Measurements from ENCODE around the gene UTS2B. TPM values are rescaled to one million over a fixed set of nuclear protein-coding genes. Genes with fewer than 3 reads are reported as not detected.
A peak's percentile ranks its signal among the peaks of the same experiment; 100 is the strongest.

The UTS2B gene
- 0.16 and 0.73 TPM in 2 replicates for total RNA-seq (2014; rRNA removed; shearing (Covaris generic))
- 0.27 and 1.2 TPM in 2 replicates for polyA plus RNA-seq (2015; cell fraction: cytosol; rRNA removed)
- 0.40 and 5.0 TPM in 2 replicates for polyA plus RNA-seq (2015; cell fraction: nucleus; rRNA removed)

GRCh38 chr3:191329654-191330529 is at the start of gene UTS2B:
TSS of gene UTS2B (minus strand) at chr3:191330526. CDS start at chr3:191282189, 48,337 bp downstream.
- peak; percentile 68 for DNase-seq (ENCODE audit: low read depth)

GRCh38 chr3:191380001-191380400 is 49.7 kb upstream of the UTS2B start:
- no peak for DNase-seq (ENCODE audit: low read depth)

- no peak for DNase-seq (ENCODE audit: low read depth)
These were observed 49.1 kb upstream of the UTS2B start for GRCh38 chr3:191379446-191379845.

DNA sequence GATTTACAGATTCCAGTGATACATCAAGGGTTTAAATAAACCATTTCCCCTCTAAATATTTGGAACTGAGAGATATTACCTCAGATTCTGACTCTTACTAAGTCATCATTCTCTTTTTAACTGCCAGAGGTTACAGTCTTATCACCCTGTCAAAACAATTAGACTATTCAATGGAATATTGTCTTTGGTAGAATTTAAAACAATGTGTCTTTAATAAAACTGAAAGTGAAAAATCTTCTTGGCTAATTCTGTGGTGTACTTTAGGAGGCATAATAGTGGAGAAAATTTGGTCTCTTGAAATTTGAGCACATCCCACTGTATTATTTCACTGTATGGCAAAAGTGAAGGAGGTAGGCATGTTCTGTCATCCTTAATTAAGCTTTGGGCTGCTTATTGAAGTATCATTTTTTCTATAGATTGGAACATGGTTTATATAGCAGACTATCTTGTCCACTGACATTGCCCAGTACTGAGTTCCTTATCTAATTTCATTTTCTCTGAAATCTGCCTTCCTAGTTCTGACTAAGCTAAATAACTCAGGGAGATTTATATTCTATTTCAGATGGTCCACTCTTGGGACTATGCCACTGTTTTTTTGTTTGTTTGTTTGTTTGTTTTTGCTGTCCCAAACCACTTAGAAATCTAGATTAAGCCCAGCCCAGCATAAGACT is 48.0 kb upstream of the UTS2B start:
- peak; percentile 33 for DNase-seq (ENCODE audit: low read depth)

DNA sequence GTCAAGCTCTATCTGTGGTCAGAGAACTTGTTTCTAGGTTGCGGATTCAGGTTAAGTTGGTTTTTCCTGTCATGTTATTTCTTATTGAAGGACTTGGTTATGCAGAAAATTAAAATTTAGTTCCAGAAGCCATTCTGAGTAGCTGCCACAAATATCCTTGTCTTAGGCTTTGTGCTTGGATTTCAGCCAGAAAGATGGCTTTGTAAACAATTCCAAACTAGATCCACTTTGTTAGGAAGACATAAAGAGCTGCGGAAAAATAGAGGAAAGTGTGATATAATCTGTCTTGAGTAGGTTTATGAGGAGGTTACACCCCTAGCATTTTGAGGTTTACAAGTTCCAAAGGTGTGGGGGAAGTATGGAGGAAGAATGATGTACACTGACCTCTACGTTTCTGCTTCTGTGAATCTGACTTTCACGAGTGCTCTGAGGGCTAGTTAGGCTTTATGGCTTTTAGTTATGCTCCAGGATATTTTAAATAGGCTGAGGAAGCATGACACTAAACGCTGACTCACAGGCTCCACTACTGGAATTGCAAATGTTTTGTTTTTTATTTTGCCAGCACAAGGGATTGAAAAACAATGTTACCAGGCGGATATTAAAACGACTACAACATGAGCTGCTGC is 46.3 kb upstream of the UTS2B start:
- peak; percentile 64 for DNase-seq (ENCODE audit: low read depth)

DNA sequence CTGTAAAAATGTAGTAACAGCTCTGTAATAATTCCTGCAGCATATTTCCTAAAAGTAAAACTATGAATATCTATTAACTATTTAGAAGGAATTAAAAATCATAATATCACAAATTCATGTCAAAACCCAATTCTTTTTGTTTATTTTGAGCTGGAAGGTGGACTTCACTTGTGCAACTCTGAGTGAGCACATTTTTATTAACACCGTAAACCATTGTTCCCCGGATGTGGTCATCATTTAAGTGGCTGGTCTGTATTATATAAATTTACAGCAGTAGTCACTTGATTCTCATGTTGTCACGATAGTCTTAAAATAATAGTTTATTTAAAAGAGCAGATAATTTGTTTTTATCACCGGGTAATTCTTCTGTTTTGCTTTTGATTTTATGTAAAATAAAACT is 43.0 kb upstream of the UTS2B start:
- DNase-seq (ENCODE audit: low read depth) = no peak

- DNase-seq (ENCODE audit: low read depth) = no peak
These were observed 41.8 kb upstream of the UTS2B start for GRCh38 chr3:191372122-191372521.

- no peak for DNase-seq (ENCODE audit: low read depth)
These were observed 39.3 kb upstream of the UTS2B start for GRCh38 chr3:191369616-191370010.

DNA sequence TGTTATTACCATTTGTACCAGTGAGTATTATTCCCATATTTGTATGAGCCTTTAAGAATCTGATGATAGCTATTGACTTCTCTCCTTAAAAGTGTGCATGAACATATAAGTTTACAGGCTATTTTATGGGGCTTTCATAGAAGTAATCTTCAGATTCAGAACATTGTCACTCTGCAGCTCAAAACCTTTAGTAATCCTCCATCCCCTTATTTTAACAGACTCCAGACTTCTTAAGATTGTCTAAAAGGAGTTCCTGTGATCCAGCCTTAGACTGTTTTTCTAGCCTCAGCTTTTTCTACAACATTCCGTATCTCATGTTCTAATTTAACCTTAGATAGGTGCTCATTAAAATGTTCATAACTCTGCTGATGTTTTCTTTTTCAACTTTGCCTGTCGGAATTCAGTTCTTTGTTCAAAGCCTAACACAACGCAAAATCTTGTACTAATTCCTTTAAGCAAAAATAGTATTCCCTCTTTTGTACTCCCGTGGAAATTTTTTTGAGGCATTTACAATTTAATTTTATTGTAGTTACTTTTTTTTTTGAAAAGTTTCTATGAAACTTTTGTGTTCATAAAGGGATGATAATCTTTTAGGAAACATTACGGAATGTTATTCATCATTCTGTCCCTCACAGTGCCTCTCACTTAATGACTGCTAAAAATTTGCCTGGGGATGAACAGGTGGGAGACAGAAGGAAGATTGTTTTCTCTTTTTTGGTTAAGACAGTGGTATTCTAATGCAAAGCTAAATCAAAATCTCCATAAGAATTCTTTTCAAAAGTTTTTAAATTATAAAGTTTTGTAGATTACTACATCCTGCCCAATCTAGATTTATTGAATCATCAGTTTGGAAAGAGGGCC is 38.7 kb upstream of the UTS2B start:
- no peak for DNase-seq (ENCODE audit: low read depth)

DNA sequence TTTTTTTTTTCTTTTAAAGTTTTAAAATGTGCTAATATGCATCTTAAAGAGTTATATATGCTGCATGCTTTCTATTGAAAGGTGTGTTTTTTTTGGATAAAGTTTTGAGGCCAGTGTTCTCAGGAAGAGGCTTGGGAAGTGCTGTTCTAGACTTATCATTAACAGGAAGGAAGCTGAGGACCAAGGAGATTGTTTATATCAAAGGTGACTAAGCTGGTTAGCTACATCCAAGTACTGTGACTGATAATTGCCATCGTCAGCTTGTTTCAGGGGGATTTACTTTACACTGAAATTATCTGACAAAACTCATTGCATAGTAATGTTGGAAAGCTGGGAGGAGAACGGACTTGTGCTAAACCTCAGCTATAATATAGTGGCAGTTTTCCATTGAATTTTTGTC is 36.3 kb upstream of the UTS2B start:
- DNase-seq (ENCODE audit: low read depth) = peak; percentile 51

DNA sequence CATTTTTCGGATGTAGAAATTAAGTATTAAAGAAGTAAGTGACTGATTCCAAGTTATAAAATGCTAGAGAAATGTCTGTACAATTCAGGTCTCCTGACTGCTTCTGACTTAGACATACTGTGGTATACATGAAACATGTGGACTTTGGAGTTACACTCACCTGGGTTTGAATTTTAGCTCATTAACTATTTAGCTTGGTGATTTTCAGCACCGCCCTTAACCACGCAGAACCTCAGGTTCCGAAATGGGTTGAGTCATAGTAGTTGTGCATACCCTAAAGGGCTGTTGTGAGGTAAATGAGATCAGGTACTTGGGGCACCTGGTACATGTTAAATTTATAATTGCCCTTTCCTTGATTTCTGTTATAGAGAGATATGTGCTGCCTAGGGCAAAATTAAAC is 32.9 kb upstream of the UTS2B start:
- DNase-seq (ENCODE audit: low read depth) = no peak

- no peak for DNase-seq (ENCODE audit: low read depth)
These were observed 32.3 kb upstream of the UTS2B start for GRCh38 chr3:191362524-191363090.

DNA sequence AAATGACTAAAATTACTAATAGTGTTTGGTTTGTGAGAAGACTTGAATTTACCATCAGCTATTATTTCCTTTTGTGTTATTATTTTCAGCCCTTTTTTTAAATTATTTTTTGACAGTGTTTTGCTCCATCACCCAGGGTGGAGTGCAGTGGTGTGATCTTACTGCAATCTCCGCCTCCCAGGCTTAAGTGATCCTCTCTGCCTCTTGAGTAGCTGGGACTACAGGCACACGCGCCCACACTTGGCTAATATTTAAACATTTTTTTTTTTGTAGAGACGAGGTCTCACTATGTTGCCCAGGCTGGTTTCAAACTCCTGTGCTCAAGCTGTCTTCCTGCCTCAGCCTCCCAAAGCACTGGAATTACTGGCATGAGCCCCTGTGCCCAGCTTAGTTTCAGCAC is 31.7 kb upstream of the UTS2B start:
- no peak for DNase-seq (ENCODE audit: low read depth)

GRCh38 chr3:191361456-191361855 is 31.1 kb upstream of the UTS2B start:
- no peak for DNase-seq (ENCODE audit: low read depth)

DNA sequence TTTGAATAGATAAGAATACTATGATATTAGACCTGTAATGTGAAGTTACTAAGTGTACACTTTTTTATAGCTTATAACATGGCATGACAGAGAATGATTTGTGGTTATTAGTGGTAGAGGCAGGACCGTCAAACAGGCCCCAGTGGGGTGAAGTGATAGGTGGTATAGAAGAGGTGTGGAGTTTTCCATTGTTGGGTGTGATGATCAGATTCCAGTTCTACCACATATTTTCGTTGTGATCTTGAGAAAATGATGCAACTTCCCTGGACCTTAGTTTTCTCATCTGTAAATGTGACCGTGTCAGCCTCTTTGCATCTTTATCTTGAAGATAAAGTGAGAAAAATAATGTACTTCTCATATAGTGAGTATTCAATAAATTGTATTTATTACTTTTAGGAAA is 30.3 kb upstream of the UTS2B start:
- DNase-seq (ENCODE audit: low read depth) = no peak

DNA sequence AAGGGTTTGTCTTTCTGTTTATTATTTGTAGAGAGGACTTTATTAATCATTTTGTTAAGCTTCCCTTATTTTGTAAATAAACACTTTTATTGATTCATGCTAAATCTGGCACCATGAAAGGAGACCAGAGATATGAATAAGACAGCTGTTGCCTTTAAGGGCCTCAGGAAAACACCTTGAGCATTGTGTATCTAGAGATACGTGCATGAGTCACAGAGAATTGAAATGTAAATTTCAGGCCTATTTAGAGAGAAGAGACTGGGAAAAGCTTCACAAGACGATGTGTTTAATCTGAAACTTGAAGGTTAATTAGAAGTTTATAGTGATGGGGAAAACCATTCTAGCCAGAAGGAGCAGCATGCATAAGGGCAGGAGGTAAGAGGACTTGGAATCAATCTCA is 28.6 kb upstream of the UTS2B start:
- DNase-seq (ENCODE audit: low read depth) = no peak

GRCh38 chr3:191357909-191358308 is 27.6 kb upstream of the UTS2B start:
- no peak for DNase-seq (ENCODE audit: low read depth)

- peak; percentile 84 for DNase-seq (ENCODE audit: low read depth)
These were observed 26.5 kb upstream of the UTS2B start for GRCh38 chr3:191356631-191357439.

- DNase-seq (ENCODE audit: low read depth) = no peak
These were observed 25.1 kb upstream of the UTS2B start for GRCh38 chr3:191355406-191355805.
